Activated T-cell treated with anti-CD3 and anti-CD28 coated beads for 1 hour (primary cell): Measurements from ENCODE around the gene CACNA2D3.

Experiments used
- DNase-seq: peaks from one replicate; pipeline ENCODE4 v3.0.0-alpha.2; 2020; ENCODE audit warnings: low read depth

Gene CACNA2D3

GRCh38 chr3:54681706-54682105 lies 559.4 kb downstream of the CACNA2D3 start:
- no peak for DNase-seq

DNA sequence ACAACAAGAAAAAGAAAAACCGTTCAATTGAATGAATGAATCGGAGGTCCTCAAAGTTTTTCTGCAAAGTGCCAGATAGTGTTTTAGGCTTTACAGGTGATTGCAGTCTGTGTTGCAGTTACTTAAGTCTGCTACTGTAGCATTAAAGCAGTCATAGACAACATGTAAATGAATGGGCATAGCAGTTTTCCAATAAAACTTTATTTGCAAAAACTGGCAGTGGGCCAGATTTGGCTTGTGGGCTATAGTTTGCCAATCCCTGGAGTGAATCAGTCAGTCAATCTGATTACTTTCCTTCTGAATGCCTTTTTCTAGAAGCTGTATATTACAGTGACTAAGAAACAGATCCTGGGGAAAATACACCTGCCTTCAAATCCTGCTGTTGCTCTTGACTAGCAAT lies 562.9 kb downstream of the CACNA2D3 start:
- no peak for DNase-seq

- DNase-seq: no peak
Observed at GRCh38 chr3:54691289-54691771, 569.0 kb downstream of the CACNA2D3 start.

DNA sequence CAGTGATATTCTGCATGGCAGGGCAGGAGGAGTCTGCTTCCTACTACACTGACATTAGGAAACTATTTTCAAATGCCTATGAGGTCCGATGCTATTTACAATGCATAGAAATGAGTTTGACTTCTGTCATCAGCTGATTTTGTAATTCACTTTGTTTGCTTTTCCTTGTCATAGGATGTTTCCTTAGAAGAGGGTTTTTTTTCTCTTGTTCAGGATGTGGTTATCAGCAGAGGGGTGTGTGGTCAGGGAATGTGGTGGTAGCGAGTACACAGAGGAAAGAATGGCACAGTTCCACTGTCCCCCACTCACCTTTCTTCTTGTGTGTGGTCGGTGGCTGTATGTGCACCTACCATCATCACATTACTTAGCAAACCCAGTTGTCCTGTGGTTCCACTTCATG lies 574.0 kb downstream of the CACNA2D3 start:
- DNase-seq: no peak

GRCh38 chr3:54698054-54698453 lies 575.7 kb downstream of the CACNA2D3 start:
- DNase-seq: no peak

GRCh38 chr3:54703923-54704322 lies 581.6 kb downstream of the CACNA2D3 start:
- DNase-seq: no peak

- no peak for DNase-seq
Observed at GRCh38 chr3:54705730-54706129, 583.4 kb downstream of the CACNA2D3 start.

- DNase-seq: no peak
Observed at GRCh38 chr3:54706738-54707137, 584.4 kb downstream of the CACNA2D3 start.

DNA sequence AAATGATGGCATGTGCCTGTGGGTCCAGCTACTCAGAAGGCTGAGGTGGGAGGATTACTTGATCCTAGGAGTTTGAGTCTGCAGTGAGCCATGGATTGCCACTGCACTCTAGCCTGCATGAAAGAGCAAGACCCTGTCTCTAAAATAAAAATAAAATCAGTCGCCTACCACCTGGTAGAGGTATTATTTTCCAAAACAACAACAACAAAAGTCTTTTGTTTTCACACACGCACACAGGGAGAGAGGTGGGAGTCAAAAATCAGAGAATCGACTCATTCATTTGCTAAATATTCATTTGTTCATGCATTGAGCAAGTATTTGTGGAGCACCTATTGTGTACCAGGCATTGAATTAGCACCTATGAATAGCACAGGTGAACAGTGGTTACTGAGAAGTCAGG lies 587.4 kb downstream of the CACNA2D3 start:
- DNase-seq: no peak

- no peak for DNase-seq
Observed at GRCh38 chr3:54710954-54711353, 588.6 kb downstream of the CACNA2D3 start.

- no peak for DNase-seq
Observed at GRCh38 chr3:54712539-54712938, 590.2 kb downstream of the CACNA2D3 start.

- no peak for DNase-seq
Observed at GRCh38 chr3:54713031-54713430, 590.7 kb downstream of the CACNA2D3 start.

GRCh38 chr3:54713455-54713854 lies 591.1 kb downstream of the CACNA2D3 start:
- DNase-seq: no peak

DNA sequence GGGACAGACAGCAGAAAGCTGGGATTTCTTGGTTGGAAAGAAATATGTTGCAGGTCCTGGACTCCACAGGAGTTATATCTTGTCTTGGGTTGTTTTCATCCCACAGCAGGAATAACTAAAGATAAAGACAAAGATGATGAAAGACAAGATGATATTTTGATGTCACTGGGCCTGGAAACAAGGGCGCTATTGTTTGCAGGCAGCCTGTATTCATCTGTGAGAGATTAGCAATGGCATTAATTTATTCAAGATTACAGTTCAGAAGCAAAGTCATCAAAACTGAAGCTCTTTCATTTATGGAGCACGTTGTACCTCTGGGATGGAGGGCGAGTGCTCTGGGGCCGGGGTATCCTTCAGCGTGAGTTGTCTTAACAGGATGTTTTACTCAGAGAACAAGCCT lies 591.7 kb downstream of the CACNA2D3 start:
- DNase-seq: no peak

DNA sequence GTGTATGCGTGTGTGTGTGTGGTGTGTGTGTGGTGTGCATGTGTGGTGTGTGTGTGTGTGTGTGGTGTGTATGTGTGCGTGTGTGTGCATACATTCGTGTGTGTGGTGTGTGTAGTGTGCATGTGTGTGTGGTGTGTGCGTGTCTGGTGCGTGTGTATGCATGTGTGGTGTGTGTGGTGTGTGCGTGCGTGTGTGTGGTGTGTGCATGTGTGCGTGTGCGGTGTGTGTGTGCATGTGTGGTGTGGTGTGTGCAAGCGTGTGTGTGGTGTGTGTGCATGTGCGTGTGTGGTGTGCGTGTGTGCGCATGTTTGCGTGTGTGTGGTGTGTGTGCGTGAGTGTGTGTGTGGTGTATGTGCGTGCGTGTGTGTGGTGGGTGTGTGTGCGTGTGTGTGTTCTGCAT lies 595.2 kb downstream of the CACNA2D3 start:
- DNase-seq: no peak

GRCh38 chr3:54719914-54720313 lies 597.6 kb downstream of the CACNA2D3 start:
- no peak for DNase-seq

DNA sequence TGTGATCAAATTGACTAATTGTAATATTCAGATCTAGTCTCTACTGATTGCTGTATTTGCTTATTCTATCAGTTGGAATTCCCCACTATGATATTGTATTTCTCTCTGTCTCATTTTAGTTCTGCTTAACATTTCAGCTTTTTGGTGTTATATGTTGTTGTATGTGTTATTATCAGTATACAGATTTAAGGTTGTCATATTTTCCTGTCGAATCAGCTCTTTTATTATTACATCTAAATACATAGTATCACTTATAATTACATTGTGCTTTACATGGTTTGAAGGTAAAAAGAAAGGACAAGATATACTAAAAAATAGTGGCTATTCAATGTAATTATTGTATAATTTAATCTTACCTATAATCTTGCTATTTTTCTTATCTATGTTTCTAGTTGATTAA lies 598.3 kb downstream of the CACNA2D3 start:
- no peak for DNase-seq

DNA sequence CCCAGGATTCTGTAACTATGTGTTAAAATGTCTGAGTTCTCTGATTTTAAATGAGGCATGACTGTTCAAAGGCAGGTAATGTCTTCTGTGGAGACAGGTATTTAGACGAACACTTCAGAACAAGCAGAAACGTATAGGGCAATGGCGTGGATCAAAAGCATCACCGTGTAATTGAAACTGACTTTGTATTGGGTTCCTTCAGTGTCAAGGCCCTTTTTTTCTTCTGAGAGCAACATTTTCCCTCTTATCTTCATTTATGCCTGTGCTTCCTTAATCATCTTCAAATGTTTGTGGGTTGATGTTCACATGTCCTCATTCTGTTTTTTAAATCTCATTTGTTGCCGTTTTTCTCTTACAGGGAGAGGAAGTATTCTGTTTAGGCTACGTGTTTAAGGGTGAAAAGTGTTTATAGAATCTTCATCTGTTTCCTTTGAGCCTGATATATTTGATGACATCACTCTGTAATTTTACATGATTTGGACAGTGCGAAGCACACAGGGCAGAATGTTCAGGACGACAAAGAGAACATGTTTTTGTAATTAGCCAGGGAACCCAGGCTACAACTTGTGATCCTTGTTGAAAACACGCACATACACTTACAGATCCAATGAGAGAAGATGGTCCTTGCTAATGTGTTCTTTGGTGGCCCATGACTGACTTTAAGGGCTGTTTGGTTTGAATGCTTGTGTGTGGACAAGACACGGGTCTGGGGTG lies 609.5 kb downstream of the CACNA2D3 start:
- no peak for DNase-seq

- DNase-seq: no peak
Observed at GRCh38 chr3:54733106-54734006, 611.0 kb downstream of the CACNA2D3 start.

DNA sequence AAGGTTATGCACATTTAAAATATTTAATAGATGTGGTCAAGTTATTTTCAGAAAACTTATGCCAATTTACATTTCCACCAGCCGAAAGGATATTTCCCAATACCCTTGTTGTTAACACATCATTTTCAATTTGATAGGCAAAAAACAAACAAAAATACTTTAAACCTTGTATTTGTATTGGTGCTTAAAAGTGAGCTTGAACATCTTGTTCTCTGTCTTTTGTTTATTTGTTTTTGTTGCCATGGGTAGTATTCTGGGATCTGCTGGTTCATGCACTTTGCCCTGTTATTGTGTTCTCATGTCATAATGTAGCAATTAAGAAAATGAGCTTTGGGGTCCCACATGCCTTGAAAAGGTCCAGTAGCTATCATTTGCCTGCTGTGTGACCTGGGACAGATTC lies 614.1 kb downstream of the CACNA2D3 start:
- DNase-seq: no peak

GRCh38 chr3:54743755-54744154 lies 621.4 kb downstream of the CACNA2D3 start:
- DNase-seq: no peak

DNA sequence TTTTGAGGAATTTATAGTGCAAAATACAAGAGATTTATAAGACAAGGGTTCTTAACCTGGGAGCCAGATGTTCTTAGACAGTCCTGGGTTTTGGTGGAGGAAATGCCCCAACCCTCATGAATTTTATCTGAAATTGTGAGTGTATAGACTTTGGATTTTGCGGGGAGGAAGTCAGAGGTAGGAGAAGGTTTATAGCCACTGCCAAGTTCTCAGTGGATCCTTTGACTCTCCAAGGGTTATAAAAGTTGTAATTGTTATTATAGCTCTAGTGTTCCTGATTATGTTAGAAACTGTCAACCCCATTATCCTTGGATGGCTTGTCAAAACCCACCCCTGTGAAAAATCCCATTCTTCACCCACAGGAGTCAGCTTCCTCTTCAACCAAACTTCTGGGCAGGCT lies 621.9 kb downstream of the CACNA2D3 start:
- DNase-seq: no peak

DNA sequence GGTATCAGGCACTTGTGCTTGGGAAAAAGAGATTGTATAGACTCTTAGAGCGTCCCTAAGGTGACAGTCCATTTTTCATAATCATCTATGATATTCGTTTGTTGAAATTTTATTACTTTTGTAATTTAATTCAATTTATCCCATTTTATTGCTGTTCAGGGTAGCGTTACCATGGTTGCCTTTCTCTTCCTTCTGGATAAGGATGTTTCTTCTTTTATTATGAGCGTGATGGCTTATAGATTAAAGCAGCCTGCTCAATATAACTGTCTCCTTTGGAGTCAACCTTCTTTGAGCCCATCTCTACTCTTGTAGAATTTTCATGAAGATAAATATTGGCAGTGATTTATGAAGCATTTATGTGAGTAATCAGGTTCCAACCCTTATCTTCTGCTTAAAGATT lies 623.5 kb downstream of the CACNA2D3 start:
- DNase-seq: no peak
